ENCODE results near the gene VPS37C.

DNA sequence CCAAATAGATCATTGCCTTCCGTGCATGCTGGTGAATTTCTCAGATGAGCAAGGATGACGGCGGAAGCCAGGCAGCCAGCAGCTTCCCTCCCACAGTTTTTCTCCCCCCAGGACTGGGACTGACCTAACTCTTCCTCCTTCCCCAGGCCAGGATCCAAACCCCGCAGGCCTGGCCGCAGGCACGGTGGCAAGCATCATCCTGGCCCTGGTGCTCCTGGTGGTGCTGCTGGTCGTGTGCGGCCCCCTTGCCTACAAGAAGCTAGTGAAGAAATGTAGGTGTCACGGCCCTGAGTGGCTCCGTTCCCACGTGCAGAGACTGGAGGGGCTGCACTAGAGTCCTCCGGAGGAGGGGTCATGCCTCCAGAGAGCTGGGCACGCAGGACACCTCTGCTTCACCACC lies 38.5 kb downstream of the VPS37C start:
- TF ChIP-seq, protein P1, sequence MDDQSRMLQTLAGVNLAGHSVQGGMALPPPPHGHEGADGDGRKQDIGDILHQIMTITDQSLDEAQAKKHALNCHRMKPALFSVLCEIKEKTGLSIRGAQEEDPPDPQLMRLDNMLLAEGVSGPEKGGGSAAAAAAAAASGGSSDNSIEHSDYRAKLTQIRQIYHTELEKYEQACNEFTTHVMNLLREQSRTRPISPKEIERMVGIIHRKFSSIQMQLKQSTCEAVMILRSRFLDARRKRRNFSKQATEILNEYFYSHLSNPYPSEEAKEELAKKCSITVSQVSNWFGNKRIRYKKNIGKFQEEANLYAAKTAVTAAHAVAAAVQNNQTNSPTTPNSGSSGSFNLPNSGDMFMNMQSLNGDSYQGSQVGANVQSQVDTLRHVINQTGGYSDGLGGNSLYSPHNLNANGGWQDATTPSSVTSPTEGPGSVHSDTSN (IDR thresholded peaks at IDR 0.05): no peak
- TF ChIP-seq CTCF (IDR thresholded peaks at IDR 0.05): no peak
- no peak for TF ChIP-seq MAFK (IDR thresholded peaks at IDR 0.05; ENCODE audit: partially characterized antibody)
- TF ChIP-seq RAD21 (conservative IDR thresholded peaks at IDR 0.05 in 1 of 2, IDR thresholded peaks at IDR 0.05 in 1 of 2): no peak
- TF ChIP-seq SMC3 (IDR thresholded peaks at IDR 0.05): no peak
- TF ChIP-seq POLR2A (IDR thresholded peaks at IDR 0.05; ENCODE audit: low read length): no peak
- no peak for TF ChIP-seq NR3C1 (IDR thresholded peaks at IDR 0.05)
